Suprapubic skin (tissue), 3 donors: Measurements from ENCODE around the gene RAP1GDS1.

Experiments
- CTCF ChIP-seq, 2 donors: fragments of 200-600 bp in 1 of 2; fragments of 450-650 bp in 1 of 2; sonication (generic) in 1 of 2; IDR thresholded peaks; one replicate each; pipeline ENCODE4 v1.5.1; 2016 to 2019; ENCODE audit warnings: antibody characterized with exemption in 2 of 2, mild to moderate bottlenecking in 1 of 2, moderate library complexity in 1 of 2
- POLR2A ChIP-seq, 2 donors: fragments of 450-650 bp; IDR thresholded peaks; one replicate each; pipeline ENCODE4 v1.6.1; 2017; ENCODE audit warnings: antibody characterized with exemption in 2 of 2, mild to moderate bottlenecking in 2 of 2, moderate library complexity in 2 of 2

GRCh38 chr4:98448908-98449307 is 187.7 kb downstream of the RAP1GDS1 start:
- no peak for TF ChIP-seq CTCF (IDR thresholded peaks at IDR 0.05)
- TF ChIP-seq POLR2A (IDR thresholded peaks at IDR 0.05), result no peak
